Measurements from ENCODE around the gene UTP25. TPM values are rescaled to one million over a fixed set of nuclear protein-coding genes. Genes with fewer than 3 reads are reported as not detected.

UTP25 gene
- total and polyA plus RNA-seq, 2 donors (not counting 3 experiments of a cell fraction or from before 2014, with no cell fraction given), result 6.6 to 11.7 TPM

DNA sequence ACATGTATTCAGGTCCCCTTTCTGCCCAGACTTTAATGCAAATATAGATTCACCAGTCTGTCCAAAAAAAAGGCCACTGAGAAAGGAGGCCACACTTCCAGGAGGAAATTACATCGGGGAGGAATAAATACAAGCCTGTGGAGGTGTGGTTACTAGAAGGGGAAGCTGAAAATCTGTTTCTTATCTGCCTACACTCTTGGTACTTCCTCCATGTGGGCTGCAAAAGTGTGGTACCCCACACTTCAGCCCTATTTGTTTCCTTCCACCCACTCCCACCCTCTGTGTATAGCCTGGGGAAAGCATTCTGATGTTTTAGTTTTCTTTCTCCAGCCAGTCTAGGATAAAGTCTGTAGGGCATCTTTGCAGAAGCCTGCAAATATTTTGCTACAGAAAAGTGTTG is 38.4 kb downstream of the UTP25 start:
- peaks cover 13 to 20% of the 10 kb centered on the region in 2 experiments for H3K27me3 ChIP-seq (ENCODE audit: control insufficient read depth in 2 of 2, insufficient read depth in 2 of 2, low read length in 2 of 2)
- no TSS peak for BruUV-seq (replicated peaks)
- H3K36me3 ChIP-seq (ENCODE audit: control insufficient read depth in 2 of 2, extremely low read depth in 1 of 2, insufficient read depth in 2 of 2, low read length in 2 of 2), result no peaks in the 10 kb centered on the region
- no peak overlapping the region for H3K9ac ChIP-seq (replicated peaks; ENCODE audit: extremely low read depth, insufficient read depth, low read length)
- POLR2A ChIA-PET, result no interaction called here
- FAIRE-seq (no peak), DNase-seq (ENCODE audit: low read depth, low spot score) (no peak)
- TF ChIP-seq JUN (IDR thresholded peaks at IDR 0.05; ENCODE audit: borderline replicate concordance, insufficient read depth, insufficient read length, low read depth) (no peak), GATA2 (IDR thresholded peaks at IDR 0.05; ENCODE audit: insufficient read depth, insufficient read length, low read depth, low read length) (no peak), POLR2A (IDR thresholded peaks at IDR 0.05; ENCODE audit: low read depth, low read length) (no peak), MYC (IDR thresholded peaks at IDR 0.05; ENCODE audit: low read depth, low read length) (no peak), POLR2AphosphoS5 (IDR thresholded peaks at IDR 0.05; ENCODE audit: insufficient read depth, low read depth, low read length) (no peak), EZH2 (IDR thresholded peaks at IDR 0.05; ENCODE audit: borderline replicate concordance, low read depth, low read length, severe bottlenecking) (no peak), FOS (IDR thresholded peaks at IDR 0.05; ENCODE audit: borderline replicate concordance, insufficient read depth, low read length) (no peak)
- TF ChIP-seq, protein P1, sequence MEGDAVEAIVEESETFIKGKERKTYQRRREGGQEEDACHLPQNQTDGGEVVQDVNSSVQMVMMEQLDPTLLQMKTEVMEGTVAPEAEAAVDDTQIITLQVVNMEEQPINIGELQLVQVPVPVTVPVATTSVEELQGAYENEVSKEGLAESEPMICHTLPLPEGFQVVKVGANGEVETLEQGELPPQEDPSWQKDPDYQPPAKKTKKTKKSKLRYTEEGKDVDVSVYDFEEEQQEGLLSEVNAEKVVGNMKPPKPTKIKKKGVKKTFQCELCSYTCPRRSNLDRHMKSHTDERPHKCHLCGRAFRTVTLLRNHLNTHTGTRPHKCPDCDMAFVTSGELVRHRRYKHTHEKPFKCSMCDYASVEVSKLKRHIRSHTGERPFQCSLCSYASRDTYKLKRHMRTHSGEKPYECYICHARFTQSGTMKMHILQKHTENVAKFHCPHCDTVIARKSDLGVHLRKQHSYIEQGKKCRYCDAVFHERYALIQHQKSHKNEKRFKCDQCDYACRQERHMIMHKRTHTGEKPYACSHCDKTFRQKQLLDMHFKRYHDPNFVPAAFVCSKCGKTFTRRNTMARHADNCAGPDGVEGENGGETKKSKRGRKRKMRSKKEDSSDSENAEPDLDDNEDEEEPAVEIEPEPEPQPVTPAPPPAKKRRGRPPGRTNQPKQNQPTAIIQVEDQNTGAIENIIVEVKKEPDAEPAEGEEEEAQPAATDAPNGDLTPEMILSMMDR (IDR thresholded peaks at IDR 0.05; ENCODE audit: extremely low read depth in 1 of 2, insufficient read depth in 1 of 2, low read depth in 1 of 2, low read length in 2 of 2), result no peak
- TF ChIP-seq, protein P2, sequence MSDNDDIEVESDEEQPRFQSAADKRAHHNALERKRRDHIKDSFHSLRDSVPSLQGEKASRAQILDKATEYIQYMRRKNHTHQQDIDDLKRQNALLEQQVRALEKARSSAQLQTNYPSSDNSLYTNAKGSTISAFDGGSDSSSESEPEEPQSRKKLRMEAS (IDR thresholded peaks at IDR 0.05; ENCODE audit: insufficient read depth, insufficient read length), result no peak
- no peak overlapping the region for H2AFZ ChIP-seq (ENCODE audit: low read depth, low read length)
- peaks cover 2% of the 10 kb centered on the region for H3K4me1 ChIP-seq (ENCODE audit: control insufficient read depth, extremely low read depth, insufficient read depth, low read length)
- H3K79me2 ChIP-seq (ENCODE audit: control insufficient read depth, insufficient read depth, low read length), result no peaks in the 10 kb centered on the region
- dilution Hi-C loops (cut with MboI; ENCODE audit: extremely low pct_ligation_motif_present, low sequenced_read_pairs) (no loop called here), intact Hi-C loops (cut with micrococcal nuclease) (loop anchor here (10.0 kb wide), 1 partner anchor 509 kb away; no protein-coding TSS in a partner anchor)
- H3K9me3 ChIP-seq (replicated peaks; ENCODE audit: control insufficient read depth, insufficient read depth, low read length), result no peaks in the 10 kb centered on the region
- CTCF ChIA-PET, result interaction anchor here (0.9 kb wide), 1 partner anchor 8 kb away, joined by 3 read pairs; no protein-coding TSS in a partner anchor
- no peaks in the 10 kb centered on the region for H4K20me1 ChIP-seq (replicated peaks; ENCODE audit: control insufficient read depth, extremely low read depth, insufficient read depth, low read length)
- H3K27ac ChIP-seq (ENCODE audit: insufficient read depth, low read depth, low read length), result no peak overlapping the region
- no peaks in the 10 kb centered on the region for H3K9me1 ChIP-seq (replicated peaks; ENCODE audit: control insufficient read depth, extremely low read depth, insufficient read depth, low read length)
- H3K4me3 ChIP-seq (replicated peaks in 1 of 3; ENCODE audit: insufficient read depth in 1 of 3, low read depth in 1 of 3, low read length in 3 of 3), result no peak overlapping the region
- H3K4me2 ChIP-seq (ENCODE audit: insufficient read depth, low read length), result no peak overlapping the region

Data from endothelial cell of umbilical vein (primary cell).